Jurkat, Clone E6-1 (cell line): ENCODE data around the gene NUP93. TPM values are rescaled to one million over a fixed set of nuclear protein-coding genes. Genes with fewer than 3 reads are reported as not detected.

ENCODE experiments used
- DNase-seq: peaks from one replicate; pipeline ENCODE4 v3.0.0-alpha.2; 2011; ENCODE audit warnings: low read depth, low spot score
- H3K4me3 ChIP-seq: 2 replicates; pipeline ENCODE4 v1.5.1; 2011; ENCODE audit warnings: mild to moderate bottlenecking, low read length, control low read depth, moderate library complexity
- polyA plus RNA-seq: library from polyadenylated mRNA; unstranded; fragments of >200 nt; gene quantifications from one replicate; pipeline ENCODE4 v1.2.1, GENCODE V29; 2012; ENCODE audit warnings: missing spikeins; ENCODE audit not compliant: insufficient read length, insufficient read depth

NUP93 gene
- 179 TPM for polyA plus RNA-seq

DNA sequence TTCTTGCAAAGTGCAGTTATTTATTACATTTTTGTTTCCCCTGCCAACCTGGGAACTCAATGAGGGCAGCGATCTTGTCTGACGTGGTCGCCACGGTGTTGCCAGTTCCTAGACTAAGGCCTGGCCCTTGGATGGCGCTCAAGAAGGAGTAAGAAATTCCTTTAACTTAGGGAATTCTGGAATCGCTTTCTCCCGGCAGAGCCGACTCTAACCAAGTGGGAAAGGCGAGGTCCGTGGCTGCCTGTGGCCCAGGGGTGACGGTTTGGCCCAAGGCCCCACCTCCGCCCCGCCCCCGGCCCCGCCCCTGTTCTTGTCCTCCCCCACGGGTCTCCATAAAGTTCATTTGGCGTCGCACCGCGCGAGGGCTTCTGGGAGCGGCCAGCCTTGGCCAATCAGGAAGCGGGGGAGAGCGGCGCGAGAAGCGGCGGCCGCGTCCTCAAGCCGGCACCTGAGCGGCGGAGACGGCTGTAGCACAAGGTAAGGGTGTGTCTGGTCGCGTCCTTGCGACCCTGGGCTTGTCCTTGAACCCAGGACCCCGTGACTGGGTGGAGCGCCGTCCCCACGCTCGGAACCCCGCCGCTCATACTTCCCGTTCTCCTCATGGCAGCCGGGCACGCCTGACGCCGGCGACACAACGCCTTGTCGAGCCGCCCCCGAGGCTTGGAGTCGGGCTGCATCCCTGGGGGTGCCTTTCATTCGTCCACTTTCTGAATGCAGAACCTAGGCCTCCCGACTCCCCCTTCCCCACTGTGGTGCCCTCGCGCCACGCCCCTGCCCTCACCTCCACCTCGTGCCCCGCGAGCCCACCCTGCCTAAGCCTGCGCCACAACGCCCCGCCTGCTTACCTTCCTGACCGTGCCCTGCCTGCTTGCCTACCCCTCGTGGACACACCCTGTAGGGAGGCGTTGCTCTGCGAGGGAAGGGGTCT is at the start of gene NUP93:
TSS of gene NUP93 (plus strand) at position 395 of the 928 bp plus-strand sequence. CDS start 18,119 bp downstream, outside the sequence.
- peak within 1 kb of the TSS; percentile 96 for H3K4me3 ChIP-seq
- DNase-seq, result peak; percentile 84

- peak; percentile 82 for DNase-seq
- H3K4me3 ChIP-seq, result peak within 1 kb of the TSS; percentile 80
Observed at GRCh38 chr16:56681939-56682702, 47.8 kb upstream of the NUP93 start, which contains the start of gene MT1X. Gene MT1X, plus strand, starts transcription at chr16:56682470. Its CDS starts 71 bp downstream, at chr16:56682541.

DNA sequence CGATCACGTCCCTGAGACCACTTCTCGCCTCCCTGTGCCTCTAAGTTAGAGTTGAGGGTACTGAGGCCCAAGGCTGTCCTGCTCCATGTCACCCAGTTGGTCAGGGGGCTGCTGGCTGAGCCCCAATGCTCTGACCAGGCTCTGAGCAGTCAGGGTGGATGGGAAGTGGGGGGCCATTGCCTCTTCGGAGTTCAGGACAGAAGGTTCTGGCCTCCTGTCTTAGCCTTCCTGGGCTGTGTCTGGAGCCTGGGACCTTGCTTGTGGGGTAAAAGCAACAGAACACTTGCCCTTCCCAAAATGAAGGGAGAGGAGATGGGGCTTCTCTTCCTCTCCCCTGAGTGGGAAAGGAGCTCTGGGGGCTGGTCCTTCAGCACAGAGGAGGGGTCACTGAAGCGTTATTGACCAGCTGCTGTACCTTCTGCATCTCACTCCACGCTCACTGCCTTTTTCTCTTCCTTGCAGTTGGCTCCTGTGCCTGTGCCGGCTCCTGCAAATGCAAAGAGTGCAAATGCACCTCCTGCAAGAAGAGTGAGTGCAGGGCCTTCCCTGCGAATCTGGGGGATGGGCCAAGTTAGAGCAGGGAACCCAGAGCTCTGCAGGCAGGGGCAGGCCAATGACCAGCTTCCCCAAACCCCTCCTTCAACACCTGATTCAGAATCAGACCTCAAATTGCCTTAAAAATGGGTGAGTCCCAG is 47.1 kb upstream of the NUP93 start:
- no peak for DNase-seq
- H3K4me3 ChIP-seq, result peak overlapping the region; percentile 80

DNA sequence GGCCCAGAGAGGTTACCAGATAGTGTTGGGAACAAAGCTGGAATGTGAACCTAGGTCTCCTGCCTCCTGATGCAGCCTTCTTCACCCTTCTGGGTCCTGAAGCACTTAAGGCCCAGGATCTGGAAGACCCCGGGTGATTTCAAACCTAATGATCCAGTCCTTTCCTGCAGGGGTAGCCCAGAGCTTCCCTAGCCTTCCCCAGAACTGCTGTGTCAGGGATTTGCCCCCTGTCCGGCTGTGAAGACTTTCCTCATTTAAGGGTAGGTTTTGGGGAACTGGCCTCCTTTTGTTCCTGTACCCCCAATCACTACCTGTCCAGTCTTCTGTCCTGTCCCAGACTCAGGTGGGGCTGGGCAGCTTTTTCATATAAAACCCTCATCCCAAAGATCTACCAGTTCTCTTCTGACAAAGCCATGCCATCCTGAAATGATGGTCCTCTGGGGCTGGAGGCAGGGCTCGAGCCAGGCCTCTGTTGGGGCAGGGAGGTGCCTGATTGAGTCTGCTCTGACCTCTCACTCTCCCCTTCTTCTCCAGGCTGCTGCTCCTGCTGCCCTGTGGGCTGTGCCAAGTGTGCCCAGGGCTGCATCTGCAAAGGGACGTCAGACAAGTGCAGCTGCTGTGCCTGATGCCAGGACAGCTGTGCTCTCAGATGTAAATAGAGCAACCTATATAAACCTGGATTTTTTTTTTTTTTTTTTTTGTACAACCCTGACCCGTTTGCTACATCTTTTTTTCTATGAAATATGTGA is 46.3 kb upstream of the NUP93 start:
- no peak for DNase-seq
- H3K4me3 ChIP-seq, result no peak overlapping the region

DNA sequence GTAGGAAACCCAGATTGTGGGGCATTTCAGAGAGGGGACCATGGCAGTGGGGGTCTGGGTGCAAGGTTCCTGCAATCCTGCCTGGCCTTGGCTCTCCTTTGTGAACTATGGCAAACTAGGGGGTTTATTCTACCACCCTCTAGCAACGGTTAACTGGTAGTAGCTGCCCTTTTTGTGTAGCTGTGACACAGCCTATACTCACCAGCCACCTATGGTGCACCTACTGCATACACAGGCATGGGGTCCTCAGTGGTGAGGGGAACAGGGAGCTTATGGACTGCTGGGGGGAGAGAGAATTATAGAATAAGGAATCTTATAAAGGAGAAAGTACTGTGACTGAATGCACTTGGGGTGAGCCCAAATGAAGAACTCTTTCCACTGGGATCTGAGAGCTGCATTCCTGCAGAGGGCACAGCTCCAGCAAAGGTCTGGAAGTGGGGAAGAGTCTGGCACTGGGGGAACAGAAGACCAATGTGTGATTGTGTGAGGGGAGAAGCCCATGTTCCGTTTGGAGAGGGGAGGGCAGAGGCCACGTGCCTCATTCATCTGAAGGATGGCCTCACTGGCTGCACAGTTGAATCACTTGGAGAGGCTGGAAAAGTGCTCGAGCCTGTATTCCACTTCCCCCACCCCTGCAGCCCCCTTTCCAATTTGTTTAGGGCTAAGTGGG is 45.5 kb upstream of the NUP93 start:
- H3K4me3 ChIP-seq, result no peak overlapping the region
- no peak for DNase-seq

DNA sequence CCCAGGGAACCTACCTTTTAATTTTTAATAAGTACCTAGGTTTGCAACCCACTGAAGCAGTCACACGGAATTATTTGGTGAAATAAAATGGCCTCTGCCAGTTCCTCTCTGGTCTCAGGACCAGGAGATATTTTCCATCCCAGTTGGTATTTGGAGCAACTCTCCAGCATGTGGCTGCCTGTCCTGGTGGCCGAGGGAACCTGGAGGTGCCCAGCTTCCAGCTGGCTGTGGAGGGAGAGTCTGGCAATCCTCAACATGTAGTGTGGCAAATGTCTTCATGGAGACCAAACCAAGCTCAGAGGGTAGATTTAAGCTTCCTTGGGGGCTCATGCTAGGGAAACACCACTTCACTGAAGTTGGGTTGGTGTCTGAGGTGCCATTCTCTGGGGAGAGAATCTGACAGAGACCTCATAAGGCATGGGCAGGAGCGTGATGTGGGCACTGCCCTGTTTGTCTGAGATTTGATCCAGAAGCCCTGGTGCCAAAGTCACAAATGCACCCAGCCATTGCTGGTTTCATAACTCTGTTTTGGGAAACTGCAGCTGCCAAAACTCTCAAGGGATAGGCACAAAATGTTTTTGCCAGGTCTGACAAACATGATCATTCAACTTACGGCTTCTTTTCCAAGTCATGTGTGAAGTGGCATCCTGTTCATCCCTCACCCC is 44.9 kb upstream of the NUP93 start:
- no peak for DNase-seq
- no peak overlapping the region for H3K4me3 ChIP-seq

GRCh38 chr16:56686758-56687157 is 43.2 kb upstream of the NUP93 start:
- DNase-seq, result no peak
- H3K4me3 ChIP-seq, result no peak overlapping the region

GRCh38 chr16:56688762-56689161 is 41.2 kb upstream of the NUP93 start:
- no peak for DNase-seq
- no peak overlapping the region for H3K4me3 ChIP-seq

DNA sequence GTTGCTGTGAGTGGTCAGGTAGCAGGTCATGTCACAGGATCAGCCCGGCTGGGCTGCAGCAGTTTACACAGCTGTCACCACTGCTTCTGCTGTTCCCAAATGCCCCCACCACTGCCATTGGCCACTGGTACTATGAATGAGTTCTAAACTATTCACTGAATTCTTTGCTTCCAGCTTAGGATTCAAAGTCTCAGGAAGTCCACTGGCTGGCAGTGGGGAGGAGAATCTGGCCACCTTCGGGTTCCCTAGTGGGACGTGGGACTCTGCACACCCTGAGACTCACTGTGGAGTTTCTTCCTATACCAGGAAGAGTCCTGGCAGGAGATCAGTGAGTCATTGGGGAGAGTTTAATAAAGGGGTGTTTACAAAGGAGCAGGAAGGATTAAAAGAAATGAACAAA is 40.8 kb upstream of the NUP93 start:
- no peak overlapping the region for H3K4me3 ChIP-seq
- no peak for DNase-seq

DNA sequence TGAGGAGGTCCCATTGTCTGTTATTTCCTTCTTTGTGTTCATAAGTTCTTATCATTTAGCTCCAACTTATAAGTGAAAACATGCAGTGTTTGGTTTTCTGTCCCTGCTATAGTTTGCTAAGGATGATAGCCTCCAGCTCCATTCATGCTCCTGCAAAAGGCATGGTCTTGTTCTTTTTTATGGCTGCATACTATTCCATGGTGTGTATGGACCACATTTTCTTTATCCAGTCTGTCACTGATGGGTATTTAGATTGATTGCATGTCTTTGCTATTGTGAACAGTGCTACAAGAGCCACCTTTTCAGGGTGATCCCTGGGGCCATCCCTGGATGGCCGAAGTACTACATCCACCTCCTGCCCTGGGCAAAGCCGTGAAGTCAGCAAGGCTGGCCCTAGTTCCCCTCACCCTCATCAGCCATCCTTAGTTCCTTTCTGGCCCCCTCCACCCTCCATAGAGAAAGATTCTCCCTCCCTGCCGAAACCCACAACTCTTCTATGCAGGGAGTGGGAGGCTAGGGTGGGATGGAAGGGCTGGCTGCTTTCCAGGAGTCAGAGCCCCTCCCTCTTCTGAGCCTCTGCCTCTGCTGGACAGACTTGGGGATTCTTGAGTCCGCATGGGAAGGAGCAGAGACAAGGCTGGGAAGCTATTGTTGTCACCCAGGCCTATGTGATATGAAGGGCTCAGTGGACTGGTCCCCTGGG is 39.4 kb upstream of the NUP93 start:
- no peak for DNase-seq

GRCh38 chr16:56691885-56692284 is 38.0 kb upstream of the NUP93 start:
- no peak overlapping the region for H3K4me3 ChIP-seq
- no peak for DNase-seq

More for the DNA sequence above, 39.4 kb upstream of the NUP93 start:
- H3K4me3 ChIP-seq, result no peak overlapping the region

DNA sequence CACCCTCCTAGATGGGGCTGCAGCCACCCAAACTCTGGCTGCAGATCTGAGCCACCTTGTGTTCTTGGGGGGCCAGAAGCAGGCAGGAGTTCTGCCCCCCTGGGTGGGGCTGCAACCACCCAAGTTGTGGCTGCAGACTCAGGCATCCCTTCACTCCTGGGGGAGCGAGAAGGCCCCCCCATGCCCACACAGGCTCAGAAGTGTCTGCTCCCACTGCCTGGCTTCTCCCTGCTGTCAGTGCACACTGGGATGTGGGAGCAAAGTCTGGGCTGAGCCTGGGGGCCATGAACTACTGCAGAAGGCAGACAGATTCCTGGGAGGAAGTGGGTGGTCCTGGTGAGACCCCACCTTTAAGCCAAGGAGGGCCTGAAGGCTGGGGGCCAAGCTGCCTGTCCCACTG is 34.7 kb upstream of the NUP93 start:
- DNase-seq, result no peak
- H3K4me3 ChIP-seq, result no peak overlapping the region

- DNase-seq, result no peak
- no peak overlapping the region for H3K4me3 ChIP-seq
Observed at GRCh38 chr16:56697456-56698155, 32.3 kb upstream of the NUP93 start.

DNA sequence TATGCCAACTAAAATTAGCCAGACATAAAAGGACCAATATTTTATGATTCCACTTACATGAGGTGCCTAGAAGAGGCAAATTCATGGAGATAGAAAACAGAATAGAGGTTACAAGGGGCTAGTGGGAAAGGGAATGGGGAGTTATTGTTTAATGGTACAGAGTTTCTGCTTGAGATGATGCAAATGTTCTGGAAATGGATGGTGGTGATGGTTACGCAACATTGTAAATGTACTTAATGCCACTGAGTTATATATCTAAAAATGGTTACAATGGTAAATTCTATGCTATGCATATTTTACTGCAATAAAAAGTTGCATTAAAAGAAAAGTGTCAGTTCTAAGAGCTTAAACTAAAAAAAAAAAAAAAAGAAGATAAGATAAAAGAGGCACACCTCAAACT is 29.7 kb upstream of the NUP93 start:
- DNase-seq, result no peak
- no peak overlapping the region for H3K4me3 ChIP-seq

DNA sequence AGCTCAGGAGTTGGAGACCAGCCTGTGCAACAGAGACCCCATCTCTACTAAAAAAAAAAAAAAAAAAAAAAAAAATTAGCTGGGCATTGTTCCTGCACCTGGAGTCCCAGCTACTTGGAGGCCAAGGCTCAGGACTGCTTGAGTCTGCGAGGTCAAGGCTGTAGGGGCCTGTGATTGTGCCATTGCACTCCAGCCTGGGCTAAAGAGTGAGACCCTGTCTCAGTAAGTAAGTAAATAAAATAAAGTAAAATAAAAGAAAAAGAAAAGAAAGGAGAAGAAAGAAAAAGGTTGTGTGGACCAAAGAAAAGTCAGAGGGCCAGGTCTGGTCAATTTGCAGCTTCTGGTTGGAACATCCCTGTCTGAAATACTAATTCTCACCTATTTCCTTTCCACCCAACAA is 29.3 kb upstream of the NUP93 start:
- DNase-seq, result no peak

GRCh38 chr16:56701534-56701933 is 28.4 kb upstream of the NUP93 start:
- no peak for DNase-seq
- no peak overlapping the region for H3K4me3 ChIP-seq

More for the DNA sequence above, 29.3 kb upstream of the NUP93 start:
- H3K4me3 ChIP-seq, result no peak overlapping the region

GRCh38 chr16:56702836-56703235 is 27.1 kb upstream of the NUP93 start:
- no peak overlapping the region for H3K4me3 ChIP-seq
- no peak for DNase-seq
